Neural cell (in vitro differentiated cells): ENCODE measurements around the gene TSNAXIP1. TPM values are rescaled to one million over a fixed set of nuclear protein-coding genes. Genes with fewer than 3 reads are reported as not detected.

ENCODE experiments used
- H2AFZ ChIP-seq: fragments of 200-600, 300-800 bp; sonication (generic), shearing (Covaris generic); 2 replicates; pipeline ENCODE4 v1.6.0; 2014; ENCODE audit warnings: low read depth, mild to moderate bottlenecking, antibody characterized with exemption, low read length, moderate library complexity
- H3F3A ChIP-seq: fragments of 200-600 bp; shearing (Covaris generic); 2 replicates; pipeline ENCODE4 v1.6.1; 2016; ENCODE audit warnings: mild to moderate bottlenecking, moderate library complexity, mixed read lengths, antibody characterized with exemption, low read length; ENCODE audit not compliant: insufficient read depth, poor library complexity, severe bottlenecking
- H3K27ac ChIP-seq: fragments of 200-600, 300-800 bp; sonication (generic), shearing (Covaris generic); 2 replicates; pipeline ENCODE4 v1.5.1; 2014; ENCODE audit warnings: mild to moderate bottlenecking, low read length, moderate library complexity
- H3K27me3 ChIP-seq: fragments of 300-800, 200-600 bp; sonication (generic), shearing (Covaris generic); 2 replicates; pipeline ENCODE4 v1.6.0; 2014; ENCODE audit warnings: mild to moderate bottlenecking, low read depth, low read length, moderate library complexity; ENCODE audit not compliant: insufficient read depth
- H3K36me3 ChIP-seq: fragments of 300-800, 200-600 bp; sonication (generic), shearing (Covaris generic); 2 replicates; pipeline ENCODE4 v1.5.1; 2014; ENCODE audit warnings: mild to moderate bottlenecking, antibody characterized with exemption, low read length, moderate library complexity; ENCODE audit not compliant: insufficient read depth
- H3K4me2 ChIP-seq: fragments of 300-800, 200-600 bp; sonication (generic), shearing (Covaris generic); 2 replicates; pipeline ENCODE4 v1.6.0; 2014; ENCODE audit warnings: mild to moderate bottlenecking, low read length
- H3K4me3 ChIP-seq: fragments of 300-800, 200-600 bp; sonication (generic), shearing (Covaris generic); 2 replicates; pipeline ENCODE4 v1.5.1; 2014; ENCODE audit warnings: mild to moderate bottlenecking, low read length, moderate library complexity
- H3K79me2 ChIP-seq: fragments of 200-600 bp; shearing (Covaris generic); replicated peaks from 2 replicates; pipeline ENCODE4 v1.6.0; 2014; ENCODE audit warnings: mild to moderate bottlenecking, low read length, moderate library complexity; ENCODE audit not compliant: insufficient read depth
- H3K9ac ChIP-seq: fragments of 300-800, 200-600 bp; sonication (generic), shearing (Covaris generic); 2 replicates; pipeline ENCODE4 v1.6.1; 2016; ENCODE audit warnings: mild to moderate bottlenecking, low read length, mixed read lengths
- H3K9me2 ChIP-seq: fragments of 200-600 bp; shearing (Covaris generic); 2 replicates; pipeline ENCODE4 v1.6.1; 2016; ENCODE audit warnings: mild to moderate bottlenecking, low read length, mixed read lengths; ENCODE audit not compliant: insufficient read depth
- H3K9me3 ChIP-seq: fragments of 200-600, 300-800 bp; sonication (generic), shearing (Covaris generic); 2 replicates; pipeline ENCODE4 v1.6.1; 2016; ENCODE audit warnings: mild to moderate bottlenecking, mixed run types, low read length, moderate library complexity, mixed read lengths
- H4K20me1 ChIP-seq: fragments of 200-600 bp; shearing (Covaris generic); 2 replicates; pipeline ENCODE4 v1.6.1; 2016; ENCODE audit warnings: mild to moderate bottlenecking, mixed run types; ENCODE audit not compliant: insufficient read depth
- CTCF ChIP-seq: fragments of 450-650 bp; IDR thresholded peaks from 2 replicates; pipeline ENCODE4 v1.5.1; 2014; ENCODE audit warnings: antibody characterized with exemption, mild to moderate bottlenecking, moderate library complexity; ENCODE audit not compliant: poor library complexity, severe bottlenecking
- EP300 ChIP-seq: fragments of 450-650 bp; conservative IDR thresholded peaks from 2 replicates; pipeline ENCODE4 v1.6.1; 2014; ENCODE audit warnings: antibody characterized with exemption, mild to moderate bottlenecking, moderate library complexity; ENCODE audit not compliant: poor library complexity, severe bottlenecking
- EZH2 ChIP-seq: fragments of 200-600, 300-800 bp; shearing (Covaris generic), sonication (generic); IDR thresholded peaks from 2 replicates; pipeline ENCODE4 v1.6.1; 2014; ENCODE audit warnings: antibody characterized with exemption, low read length, borderline replicate concordance, mild to moderate bottlenecking; ENCODE audit not compliant: insufficient read depth, poor library complexity, severe bottlenecking
- MXI1 ChIP-seq: fragments of 450-650 bp; conservative IDR thresholded peaks from 2 replicates; pipeline ENCODE4 v1.6.1; 2014; ENCODE audit warnings: antibody characterized with exemption, mild to moderate bottlenecking; ENCODE audit not compliant: poor library complexity, severe bottlenecking
- POLR2AphosphoS5 ChIP-seq: IDR thresholded peaks from 2 replicates; pipeline ENCODE4 v1.6.1; 2012
- RAD21 ChIP-seq: fragments of 450-650 bp; conservative IDR thresholded peaks from 2 replicates; pipeline ENCODE4 v1.6.1; 2014; ENCODE audit warnings: antibody characterized with exemption, mild to moderate bottlenecking, moderate library complexity
- REST ChIP-seq: IDR thresholded peaks from 2 replicates; pipeline ENCODE4 v1.6.1; 2012; ENCODE audit warnings: borderline replicate concordance
- SMC3 ChIP-seq: fragments of 450-650 bp; conservative IDR thresholded peaks from 2 replicates; pipeline ENCODE4 v1.6.1; 2014; ENCODE audit warnings: antibody characterized with exemption, mild to moderate bottlenecking, moderate library complexity; ENCODE audit not compliant: poor library complexity
- TAF1 ChIP-seq: IDR thresholded peaks from 2 replicates; pipeline ENCODE4 v1.6.1; 2012; ENCODE audit warnings: low read depth
- polyA plus RNA-seq: library from polyadenylated mRNA; depleted of rRNA; stranded (reverse); fragments of >200 nt; gene quantifications from 2 replicates; pipeline ENCODE4 v1.2.3, GENCODE V29; 2014

Gene TSNAXIP1
- polyA plus RNA-seq, 1 donor from 2014 or later: 31.0 TPM

- TF ChIP-seq POLR2AphosphoS5 (no peak), SMC3 (no peak), EP300 (no peak), REST (no peak), RAD21 (no peak), CTCF (no peak), TAF1 (no peak), EZH2 (no peak), MXI1 (no peak)
- no peaks in the 10 kb centered on the region for H3F3A ChIP-seq
- no peaks in the 10 kb centered on the region for H4K20me1 ChIP-seq
- no peak overlapping the region for H3K4me2 ChIP-seq
- no peaks in the 10 kb centered on the region for H3K36me3 ChIP-seq
- no peak overlapping the region for H2AFZ ChIP-seq
- H3K27me3 ChIP-seq: no peaks in the 10 kb centered on the region
- no peak overlapping the region for H3K27ac ChIP-seq
- no peak overlapping the region for H3K9ac ChIP-seq
- H3K9me2 ChIP-seq: no peaks in the 10 kb centered on the region
- no peaks in the 10 kb centered on the region for H3K79me2 ChIP-seq
- H3K4me3 ChIP-seq: no peak overlapping the region
- no peaks in the 10 kb centered on the region for H3K9me3 ChIP-seq
Observed at GRCh38 chr16:67773569-67774456, 32.9 kb upstream of the TSNAXIP1 start.

DNA sequence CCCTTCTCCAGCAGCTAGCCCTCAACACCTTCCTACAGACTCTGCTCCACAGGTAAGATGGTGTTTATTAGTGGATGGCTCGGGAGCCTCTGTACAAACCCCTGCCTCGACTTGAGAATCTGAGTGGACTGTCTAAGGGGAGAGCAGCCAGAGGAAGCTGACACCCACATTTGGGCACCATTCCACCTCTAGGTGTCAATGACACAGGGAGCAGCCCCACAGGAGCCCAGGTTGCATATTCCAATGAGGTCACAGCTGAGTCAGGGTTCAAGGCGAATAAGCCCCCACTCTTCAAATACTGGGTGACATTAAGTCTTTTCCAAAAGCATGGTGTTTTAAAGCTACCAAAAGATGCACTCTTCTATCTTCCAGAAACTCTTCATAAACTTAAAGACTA, 32.2 kb upstream of the TSNAXIP1 start:
- Histone ChIP-seq H4K20me1 (no peaks in the 10 kb centered on the region), H3F3A (no peaks in the 10 kb centered on the region), H3K9me3 (no peaks in the 10 kb centered on the region), H3K9me2 (no peaks in the 10 kb centered on the region), H3K9ac (no peak overlapping the region), H3K27ac (no peak overlapping the region), H3K4me3 (no peak overlapping the region), H2AFZ (no peak overlapping the region), H3K36me3 (no peaks in the 10 kb centered on the region), H3K79me2 (no peaks in the 10 kb centered on the region), H3K27me3 (no peaks in the 10 kb centered on the region), H3K4me2 (no peak overlapping the region)
- TF ChIP-seq CTCF: no peak
- no peak for TF ChIP-seq TAF1
- TF ChIP-seq EZH2: no peak
- no peak for TF ChIP-seq SMC3
- no peak for TF ChIP-seq EP300
- no peak for TF ChIP-seq REST
- no peak for TF ChIP-seq MXI1
- no peak for TF ChIP-seq POLR2AphosphoS5
- no peak for TF ChIP-seq RAD21
